ENCODE results near the gene PRKAR1B. TPM values are rescaled to one million over a fixed set of nuclear protein-coding genes. Genes with fewer than 3 reads are reported as not detected.

PRKAR1B gene
- total and polyA plus RNA-seq, 10 of the 15 experiments (the other 5 are each of a cell fraction or from before 2014, with no cell fraction given): 1.4 to 45.6 (median 19.3) TPM

- no peak for TF ChIP-seq E2F8 (IDR thresholded peaks at IDR 0.05; ENCODE audit: low read depth, partially characterized antibody)
- TF ChIP-seq EP300 (IDR thresholded peaks at IDR 0.05; ENCODE audit: borderline replicate concordance in 1 of 2, control insufficient read depth in 1 of 2, low read depth in 2 of 2, low read length in 2 of 2): no peak
Observed at GRCh38 chr7:734214-734613, 7.1 kb upstream of the PRKAR1B start (continued).

- 63% methylated on average over 3 of the region's 3 CpGs for WGBS (ENCODE audit: insufficient coverage, insufficient replicate concordance, low lambda C conversion rate, missing lambda C conversion rate)
- CTCF ChIA-PET: interaction anchor here (1.0 kb wide), 1 partner anchor 9 kb away, joined by 3 read pairs; no protein-coding TSS in a partner anchor
- Histone ChIP-seq H3K27me3 (replicated peaks in 1 of 2; ENCODE audit: control insufficient read depth in 2 of 2, insufficient read depth in 2 of 2, low read length in 1 of 2) (no peaks in the 10 kb centered on the region), H4K20me1 (ENCODE audit: control insufficient read depth, insufficient read depth) (no peaks in the 10 kb centered on the region), H2AFZ (ENCODE audit: control insufficient read depth, low read depth, low read length) (no peak overlapping the region), H3K4me3 (no peak overlapping the region), H3K9ac (ENCODE audit: control insufficient read depth, insufficient read depth, low read length) (no peak overlapping the region), H3K27ac (ENCODE audit: control insufficient read depth, insufficient read depth) (no peak overlapping the region), H3K36me3 (ENCODE audit: control insufficient read depth in 2 of 2, insufficient read depth in 2 of 2, low read length in 1 of 2) (peaks cover 0 to 7% of the 10 kb centered on the region in 2 experiments; a peak in 2 of 4 replicates), H3K4me1 (ENCODE audit: control insufficient read depth, insufficient read depth, low read length) (peaks cover 3% of the 10 kb centered on the region), H3K9me3 (replicated peaks; ENCODE audit: control insufficient read depth, insufficient read depth, low read length) (peaks cover 18% of the 10 kb centered on the region), H3K79me2 (ENCODE audit: control insufficient read depth, insufficient read depth, low read length) (peaks cover 24% of the 10 kb centered on the region), H3K4me2 (ENCODE audit: control insufficient read depth, insufficient read depth) (no peak overlapping the region)
- SMC1A ChIA-PET (ENCODE audit: uncharacterized antibody, unreplicated experiment): interaction anchor here (0.8 kb wide), 1 partner anchor 406 kb away, joined by 3 read pairs; no protein-coding TSS in a partner anchor
- intact Hi-C loops (cut with micrococcal nuclease; ENCODE audit: unreplicated experiment): no loop called here
- in situ Hi-C loops (cut with MboI): no loop called here
- FAIRE-seq (no peak), DNase-seq (ENCODE audit: low read depth, low spot score) (no peak), ATAC-seq (no peak)
- POLR2A ChIA-PET: no interaction called here
- BruUV-seq (replicated peaks): no TSS peak
- RAD21 ChIA-PET (ENCODE audit: unreplicated experiment): no interaction called here
- TF ChIP-seq KDM1A (IDR thresholded peaks at IDR 0.05; ENCODE audit: borderline replicate concordance) (no peak), NFYA (IDR thresholded peaks at IDR 0.05; ENCODE audit: borderline replicate concordance, low read depth, low read length) (no peak), POLR2A (IDR thresholded peaks at IDR 0.05; ENCODE audit: low read depth, low read length) (no peak), MEF2B (IDR thresholded peaks at IDR 0.05; ENCODE audit: partially characterized antibody, poor library complexity, severe bottlenecking) (no peak), SKIL (IDR thresholded peaks at IDR 0.05; ENCODE audit: low read depth, poor library complexity, severe bottlenecking) (no peak), SREBF1 (IDR thresholded peaks at IDR 0.05; ENCODE audit: low read length) (no peak), HDAC2 (IDR thresholded peaks at IDR 0.05) (no peak), GABPA (IDR thresholded peaks at IDR 0.05; ENCODE audit: low read depth) (no peak), SREBF2 (IDR thresholded peaks at IDR 0.05; ENCODE audit: low read length) (no peak), HDAC6 (IDR thresholded peaks at IDR 0.05; ENCODE audit: unreplicated experiment) (no peak), ZNF622 (IDR thresholded peaks at IDR 0.05) (no peak), JUND (IDR thresholded peaks at IDR 0.05; ENCODE audit: low read depth, low read length) (no peak), ZNF687 (IDR thresholded peaks at IDR 0.05) (no peak)
Observed at GRCh38 chr7:732556-732955, 5.5 kb upstream of the PRKAR1B start.

All from GM12878 (cell line).